Amygdala (tissue), 56 donors: ENCODE data around the gene DCPS.
"Not testable (repeated sequence)": the region's sequence is repeated elsewhere in the genome, so short reads cannot be mapped to it uniquely, and the experiment has no call there.

Source experiments
- DNase-seq, 56 donors: peaks; one replicate each; lab custom pipeline; 2025; lab: John Stamatoyannopoulos, UW

DCPS gene

DNA sequence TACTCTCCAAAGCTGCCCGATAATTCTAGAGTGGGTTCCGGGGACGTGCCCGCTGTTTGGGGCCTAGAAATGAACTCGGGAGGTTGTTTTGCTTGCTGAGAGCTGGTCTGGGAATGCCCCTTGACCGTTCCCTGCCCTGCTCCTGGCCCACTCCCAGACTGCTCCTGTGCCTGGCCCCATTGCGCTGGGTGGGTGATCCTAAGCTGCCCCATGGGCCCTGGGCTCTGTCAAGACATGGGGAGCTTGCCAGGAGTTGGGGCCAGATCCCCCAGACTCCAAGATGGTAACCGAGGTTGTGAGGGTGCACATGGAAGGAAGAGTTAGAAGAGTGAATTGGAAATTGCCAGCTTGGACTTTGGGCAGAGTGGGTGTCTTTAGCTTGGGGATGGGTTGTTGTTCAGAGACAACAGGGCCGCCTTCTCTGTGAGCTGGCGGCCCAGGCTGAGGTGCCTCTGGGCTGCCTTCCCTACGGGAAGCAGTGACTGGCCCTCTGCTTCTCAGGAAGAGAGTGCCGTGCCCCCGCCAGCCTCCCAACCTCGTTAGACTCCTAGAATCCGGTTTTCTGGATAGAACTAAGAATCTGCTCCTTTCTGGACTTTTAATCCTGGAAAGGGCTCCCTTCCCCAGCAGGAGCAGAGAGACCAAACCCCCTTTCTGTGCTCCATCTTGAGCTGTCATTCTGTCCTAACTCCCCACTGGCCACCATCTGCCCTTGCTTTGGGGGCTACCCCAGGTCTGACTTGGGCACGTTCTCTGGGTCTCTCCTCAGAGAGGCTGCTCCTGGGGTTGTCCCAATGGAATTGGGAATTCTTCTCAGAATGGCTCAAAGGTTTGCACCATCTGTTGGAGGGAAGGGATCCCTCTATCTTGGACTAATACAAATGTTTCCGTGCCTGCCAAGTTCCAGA is 53.4 kb downstream of the DCPS start:
- DNase-seq, result no peak

DNA sequence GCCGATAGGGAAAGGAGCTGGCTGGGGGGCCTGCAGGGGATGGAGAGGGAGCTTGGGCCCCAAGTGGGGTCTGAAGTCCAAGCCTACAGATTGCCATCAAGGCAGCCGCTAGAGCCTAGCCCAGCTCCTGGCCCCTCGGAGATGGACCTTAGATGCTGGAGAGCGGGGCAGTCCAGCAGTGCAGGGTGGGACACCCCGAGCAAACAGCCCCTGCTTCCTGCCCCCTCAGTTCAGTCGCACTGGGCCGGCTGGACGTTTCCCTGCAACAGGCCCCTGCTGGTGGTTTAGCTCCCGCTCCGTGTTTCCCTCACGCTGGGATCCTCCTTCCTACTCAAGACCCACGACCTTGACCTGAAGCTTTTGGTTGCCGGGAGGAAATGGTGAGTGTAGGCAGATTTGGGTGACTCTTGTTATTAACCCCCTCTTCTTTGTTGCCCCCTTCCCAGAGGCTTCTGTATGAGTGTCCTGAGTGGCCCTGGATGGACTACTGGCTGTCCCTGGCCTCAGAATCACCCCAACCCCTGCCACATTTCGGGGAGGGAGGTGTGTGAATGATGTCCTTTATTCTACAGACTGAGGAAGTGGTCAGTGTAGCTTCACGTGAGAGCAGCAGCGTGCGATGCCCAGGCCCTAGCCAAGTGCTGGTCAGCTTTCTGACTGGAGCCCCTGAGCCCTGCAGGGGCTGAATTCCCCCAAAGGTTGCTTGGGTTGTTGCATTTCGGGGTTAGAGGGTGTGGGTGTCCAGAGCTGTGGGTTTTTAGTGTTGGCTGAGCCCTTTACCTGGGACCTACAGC is 54.3 kb downstream of the DCPS start:
- no peak for DNase-seq

DNA sequence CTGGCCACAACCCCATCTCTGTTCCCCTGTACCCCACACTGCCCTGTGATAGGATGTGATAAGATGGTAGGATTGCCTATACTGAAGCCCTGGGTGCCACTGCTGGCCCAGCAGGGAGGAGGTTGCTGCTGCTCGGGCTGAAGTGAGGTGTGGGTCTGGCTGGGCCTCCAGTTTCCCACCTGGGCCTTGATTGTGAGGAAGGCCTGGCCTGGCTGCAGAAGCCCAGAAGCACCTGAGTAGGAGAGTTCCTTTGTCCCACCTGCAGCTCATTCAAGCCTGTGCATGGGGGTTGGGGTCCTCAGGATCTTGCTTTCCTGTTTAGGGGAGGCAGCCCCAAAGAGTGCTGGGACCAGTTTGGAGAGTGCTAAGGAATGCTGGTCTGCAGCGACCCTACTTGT is 54.9 kb downstream of the DCPS start:
- no peak for DNase-seq

DNA sequence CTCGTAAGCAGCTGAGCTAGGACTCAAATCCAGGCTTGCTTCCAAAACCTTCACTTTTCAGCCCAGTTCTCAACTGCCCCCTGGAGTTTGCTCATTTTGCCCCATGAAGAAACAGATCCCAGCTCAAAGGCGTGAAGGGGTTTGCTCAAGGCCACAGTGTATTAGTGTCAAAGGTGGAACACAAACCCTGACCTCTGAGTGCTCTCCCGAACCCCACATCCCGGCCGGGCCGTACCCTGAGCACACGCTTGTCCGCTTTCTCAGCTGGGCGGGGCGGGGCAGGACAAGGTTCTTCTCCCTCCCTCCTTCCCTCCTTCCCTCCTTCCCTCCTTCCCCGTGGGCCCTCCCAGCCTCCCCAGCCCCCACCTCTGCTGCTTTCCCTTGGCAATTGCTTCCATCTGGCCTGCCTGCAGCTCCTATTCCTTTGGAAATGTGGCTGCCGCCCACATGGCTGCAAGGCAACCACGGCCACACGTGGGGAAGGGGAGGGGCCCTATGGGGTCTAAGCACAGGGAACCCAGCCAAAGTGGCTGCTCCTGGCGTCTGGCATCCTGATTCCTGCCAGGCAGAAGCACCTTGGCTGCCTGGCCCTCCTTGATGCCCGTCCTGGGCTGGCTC is 55.7 kb downstream of the DCPS start:
- peak in 46 of 56 donors; percentile 23 to 83 (median 63) for DNase-seq

DNA sequence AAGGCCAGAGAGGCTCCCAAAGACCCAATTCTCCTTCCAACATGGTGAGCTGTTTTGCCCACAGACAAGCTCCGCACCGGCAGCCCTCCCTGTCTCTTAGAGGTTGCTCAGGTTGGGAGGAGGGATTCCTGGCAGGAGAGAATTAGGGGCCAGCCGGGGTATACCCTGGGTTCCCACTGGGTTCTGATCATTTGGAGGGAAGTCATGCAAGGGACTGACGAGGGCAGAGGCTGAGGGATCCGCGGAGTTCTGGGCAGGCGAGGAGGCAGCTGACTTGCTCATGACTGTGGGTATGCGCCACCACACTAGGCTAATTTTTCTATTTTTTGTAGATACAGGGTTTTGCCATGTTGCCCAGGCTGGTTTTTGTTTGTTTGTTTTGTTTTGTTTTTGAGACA is 56.2 kb downstream of the DCPS start:
- DNase-seq, result peak in 3 of 56 donors; percentile 53 to 62 (median 59)

DNA sequence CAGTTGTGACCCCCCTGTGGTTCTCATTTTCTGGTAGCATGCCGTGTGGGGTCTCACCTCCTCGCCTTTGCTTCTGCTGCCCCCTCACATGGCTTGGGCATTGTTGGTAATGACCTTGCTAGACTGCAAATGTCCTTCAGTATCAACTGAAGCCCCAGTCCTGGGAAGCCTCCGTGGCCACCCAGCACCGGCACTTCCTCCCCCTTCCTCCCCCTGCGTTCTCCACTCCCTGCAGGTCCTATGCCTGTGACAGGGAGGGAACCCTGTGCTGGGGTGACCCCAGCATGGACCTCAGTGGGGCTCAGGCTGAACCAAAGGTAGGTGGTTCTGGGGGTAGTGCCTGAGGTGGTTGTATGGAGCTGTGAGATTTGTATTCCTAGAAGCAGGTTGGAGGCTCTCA is 57.5 kb downstream of the DCPS start:
- DNase-seq, result no peak

DNA sequence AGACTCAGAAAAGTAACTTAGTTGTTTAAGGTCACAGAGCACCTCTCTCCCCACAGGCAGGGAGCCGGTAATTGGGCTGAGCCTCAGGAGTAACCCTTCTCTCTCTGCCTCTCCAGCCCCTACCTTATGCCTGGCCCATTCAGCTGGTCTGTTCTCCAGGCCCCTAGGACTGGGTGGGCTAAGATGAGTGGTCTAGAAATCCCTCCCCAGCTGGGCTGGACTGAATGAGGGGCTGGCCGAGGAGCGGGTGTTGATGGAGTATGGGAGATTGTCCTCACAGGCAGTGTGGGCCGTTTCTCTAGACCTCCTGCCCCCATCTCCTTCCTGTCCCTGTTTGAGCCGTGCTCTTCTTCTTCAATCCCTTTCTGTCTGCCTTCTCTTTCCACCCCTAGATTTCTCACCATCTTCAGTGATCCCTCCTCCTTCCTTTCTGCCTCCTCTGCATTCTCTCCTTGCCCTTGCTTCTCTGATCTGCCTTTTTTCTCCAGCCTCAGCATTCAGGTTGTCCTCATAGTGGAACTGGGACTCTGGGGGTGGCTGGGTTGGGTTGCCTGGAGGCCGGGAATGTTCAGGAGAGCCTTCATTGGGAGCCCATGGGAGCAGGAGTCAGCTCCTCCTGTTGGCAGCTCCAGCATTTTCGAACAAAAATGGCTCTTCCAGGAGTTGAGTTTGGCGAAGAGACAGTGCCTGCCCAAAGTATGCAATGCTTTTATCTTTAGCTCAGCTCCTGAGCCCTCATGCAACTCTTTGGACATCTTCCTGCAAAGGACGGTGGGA is 59.2 kb downstream of the DCPS start:
- no peak for DNase-seq

DNA sequence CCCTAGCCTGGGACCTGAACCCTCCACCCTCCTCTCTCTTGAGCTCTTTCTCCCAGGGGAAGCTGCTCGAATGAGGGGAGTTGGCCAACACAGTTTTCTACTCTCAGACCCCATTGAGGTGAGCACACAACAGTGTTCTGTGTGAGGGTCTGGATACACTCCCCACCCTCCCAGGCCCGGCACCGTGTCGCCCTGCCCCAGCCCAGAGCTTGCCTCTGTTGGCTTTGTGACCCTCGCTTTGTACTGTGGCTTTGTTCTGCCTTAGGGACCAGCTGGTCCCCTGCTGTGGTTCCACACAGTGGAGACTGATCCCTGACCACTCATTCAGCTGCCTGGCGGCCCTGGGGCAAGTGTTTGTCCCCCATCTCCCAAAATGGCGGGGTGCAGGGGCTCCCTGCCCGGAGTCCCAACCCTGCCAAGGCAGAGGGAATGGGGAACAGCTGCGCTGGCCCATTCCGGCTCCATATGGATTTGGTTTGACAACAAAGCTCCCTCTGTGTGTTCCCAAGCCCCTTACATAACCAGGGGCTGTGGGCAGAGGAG is 59.9 kb downstream of the DCPS start:
- peak in 52 of 56 donors; percentile 22 to 87 (median 68) for DNase-seq

DNA sequence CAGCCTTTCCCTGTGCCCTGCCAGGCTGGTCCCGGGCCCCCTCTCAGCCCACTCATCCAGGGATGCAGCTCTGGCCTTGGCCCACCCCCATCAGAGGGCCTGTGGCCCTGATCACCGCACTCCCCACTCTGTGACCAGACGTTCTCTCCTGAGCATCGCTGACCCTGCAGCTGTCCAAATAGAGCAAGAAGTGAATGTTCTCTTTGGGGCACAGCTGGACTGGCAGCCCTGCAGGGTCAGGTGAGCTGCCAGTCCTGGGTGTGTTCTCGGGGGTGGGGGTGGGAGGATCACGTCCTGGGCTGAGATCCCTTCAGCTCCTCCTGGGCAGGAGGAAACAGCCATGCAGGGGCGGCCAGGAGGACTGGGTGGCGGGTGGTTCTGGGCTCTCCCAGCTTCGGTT is 60.9 kb downstream of the DCPS start:
- DNase-seq, result not testable (repeated sequence)

DNA sequence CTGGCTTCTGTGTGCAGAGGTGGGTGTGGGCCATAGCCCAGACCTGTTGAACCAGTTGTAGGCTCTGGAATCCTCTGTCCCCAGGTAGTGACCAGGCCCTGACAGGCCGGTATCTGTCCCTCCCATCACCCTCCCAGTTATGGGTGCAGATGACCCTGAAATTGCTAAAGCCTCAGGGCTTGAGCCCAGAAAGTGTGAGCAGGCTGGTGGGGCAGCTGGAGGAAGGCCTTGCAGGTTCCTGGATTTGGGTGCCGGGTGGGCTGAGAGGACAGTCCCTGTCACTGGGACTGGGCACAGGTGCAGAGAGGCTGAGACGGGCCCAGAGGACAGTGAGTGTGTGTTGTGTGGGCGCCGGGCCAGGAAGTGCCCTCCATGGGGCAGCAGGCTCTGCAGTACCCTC is 61.6 kb downstream of the DCPS start:
- not testable (repeated sequence) for DNase-seq

DNA sequence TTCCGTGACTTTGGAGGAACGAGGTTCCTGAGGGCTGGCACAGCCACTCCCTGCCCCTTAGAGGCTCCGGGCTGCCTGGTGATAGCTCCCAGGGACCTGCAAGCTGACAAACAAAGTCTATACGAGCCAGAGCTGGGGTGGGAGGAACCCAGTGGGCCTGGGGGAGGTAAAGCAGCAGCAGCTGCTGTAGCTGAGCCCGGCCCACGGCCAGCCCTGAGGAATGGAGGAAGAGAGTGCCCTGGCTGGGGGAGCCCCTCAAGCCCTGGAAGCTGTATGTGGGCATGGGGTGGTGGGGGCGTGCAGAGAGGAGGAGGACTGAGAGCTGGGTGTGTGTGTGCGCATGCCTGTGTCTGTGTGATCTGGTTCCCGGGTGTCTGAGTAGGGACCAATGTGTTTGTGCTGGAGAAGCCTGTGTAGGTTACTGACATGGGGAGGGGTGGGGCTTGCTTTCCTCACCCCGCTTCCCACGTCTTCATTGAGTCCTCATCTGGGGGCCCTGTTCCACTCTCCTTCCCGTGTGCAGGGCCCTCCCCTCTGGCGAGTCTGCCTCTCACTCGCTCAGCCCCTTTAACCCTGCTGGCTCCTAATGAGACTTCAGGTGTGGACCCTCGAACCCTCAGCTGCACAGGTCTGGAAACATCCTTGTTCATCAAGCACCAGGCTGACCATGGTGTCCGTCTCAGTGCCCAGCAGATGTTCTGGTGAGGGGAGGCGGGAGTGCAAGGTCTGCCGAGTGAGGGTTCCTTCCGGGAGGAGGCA is 62.4 kb downstream of the DCPS start:
- DNase-seq, result peak in 4 of 56 donors; percentile 24 to 43 (median 32)

DNA sequence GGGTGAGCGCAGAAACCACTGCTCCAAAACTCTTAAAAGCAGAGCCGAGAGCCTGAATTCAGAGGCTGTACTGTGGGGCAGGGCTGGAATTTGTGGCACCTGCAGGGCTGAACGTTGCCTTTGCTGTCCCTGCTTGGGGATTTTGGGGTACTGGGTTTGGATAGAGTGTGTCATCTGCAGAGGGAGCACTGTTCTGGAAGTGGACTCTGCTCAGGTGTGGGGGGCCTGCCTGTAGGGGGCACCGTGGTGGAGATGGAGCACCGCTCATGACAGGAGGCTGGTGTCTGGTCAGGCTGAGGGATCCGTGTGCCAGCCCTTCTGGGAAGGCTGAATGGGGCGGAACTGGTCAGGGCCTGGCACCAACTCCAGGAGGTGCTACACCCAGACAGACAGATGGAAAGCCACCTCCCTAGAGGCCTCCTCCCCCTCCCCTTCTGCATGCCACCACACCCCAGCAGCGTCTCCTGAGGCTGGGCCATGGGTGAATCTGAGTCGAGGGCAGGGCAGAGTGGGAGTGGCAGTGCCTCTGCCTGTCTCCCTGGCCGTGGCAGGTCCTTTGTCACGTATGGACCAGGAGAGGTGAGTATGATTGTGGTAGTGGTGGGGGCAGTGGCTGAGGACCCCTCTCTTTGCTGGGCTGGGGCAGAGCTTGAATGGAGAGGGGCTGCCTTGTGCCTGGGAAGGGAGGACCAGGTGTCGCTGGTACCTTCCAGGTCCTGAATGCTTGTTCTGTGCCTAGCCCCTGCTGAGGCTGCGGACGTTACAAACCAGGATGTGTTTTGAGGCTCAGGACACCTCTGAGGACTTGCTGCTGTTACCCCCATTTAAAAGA is 63.2 kb downstream of the DCPS start:
- not testable (repeated sequence) for DNase-seq

DNA sequence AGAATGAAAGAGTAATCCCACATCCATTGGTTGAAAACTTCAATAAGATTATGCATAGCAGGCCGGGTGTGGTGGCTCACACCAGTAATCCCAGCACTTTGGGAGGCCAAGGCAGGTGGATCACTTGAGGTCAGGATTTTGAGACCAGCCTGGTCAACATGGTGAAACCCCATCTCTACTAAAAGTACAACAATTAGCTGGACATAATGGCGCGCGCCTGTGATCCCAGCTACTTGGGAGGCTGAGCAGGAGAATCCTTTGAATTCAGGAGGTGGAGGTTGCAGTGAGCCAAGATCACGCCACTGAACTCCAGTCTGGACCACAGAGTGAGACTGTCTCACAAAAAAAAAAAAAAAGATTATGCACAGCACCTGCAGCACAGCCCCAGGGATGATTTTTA is 63.9 kb downstream of the DCPS start:
- not testable (repeated sequence) for DNase-seq

DNA sequence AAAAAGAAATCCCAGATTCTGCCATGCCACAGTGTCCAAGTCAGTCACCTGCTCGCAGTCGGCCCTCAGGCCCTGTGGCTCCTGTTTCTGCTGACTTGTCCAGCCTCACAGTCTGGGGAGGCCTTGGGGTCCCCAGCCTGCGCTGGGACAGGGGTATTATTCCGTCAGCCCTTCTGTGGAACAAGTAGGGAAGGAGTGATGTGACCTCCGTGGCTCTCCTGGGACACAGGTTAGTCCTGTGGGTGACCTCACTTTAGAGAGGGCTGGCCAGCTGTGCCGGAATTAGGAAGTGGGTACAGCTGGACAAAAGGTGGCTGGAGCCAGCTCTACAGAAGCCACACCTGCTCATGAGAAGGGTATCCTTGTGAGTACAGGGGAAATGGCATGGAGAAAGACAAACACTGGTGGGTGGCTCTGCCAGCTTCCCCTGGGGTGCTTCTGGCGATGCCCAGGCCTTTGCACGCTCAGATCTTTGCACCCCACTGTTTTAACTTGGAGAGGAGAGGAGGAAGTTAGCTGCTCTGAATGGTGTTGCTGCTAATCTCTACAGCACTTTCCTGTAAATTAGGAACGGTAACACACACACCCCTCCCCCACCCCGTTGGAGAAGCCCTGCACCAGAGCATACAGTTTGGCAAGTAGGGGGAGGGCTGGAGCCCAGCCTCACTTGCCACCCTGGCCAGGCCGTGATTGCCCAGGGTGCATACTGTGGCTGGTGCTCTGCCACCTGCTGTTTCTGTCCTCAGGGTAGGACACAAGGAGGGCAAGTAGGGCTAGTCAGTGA is 64.7 kb downstream of the DCPS start:
- not testable (repeated sequence) for DNase-seq

DNA sequence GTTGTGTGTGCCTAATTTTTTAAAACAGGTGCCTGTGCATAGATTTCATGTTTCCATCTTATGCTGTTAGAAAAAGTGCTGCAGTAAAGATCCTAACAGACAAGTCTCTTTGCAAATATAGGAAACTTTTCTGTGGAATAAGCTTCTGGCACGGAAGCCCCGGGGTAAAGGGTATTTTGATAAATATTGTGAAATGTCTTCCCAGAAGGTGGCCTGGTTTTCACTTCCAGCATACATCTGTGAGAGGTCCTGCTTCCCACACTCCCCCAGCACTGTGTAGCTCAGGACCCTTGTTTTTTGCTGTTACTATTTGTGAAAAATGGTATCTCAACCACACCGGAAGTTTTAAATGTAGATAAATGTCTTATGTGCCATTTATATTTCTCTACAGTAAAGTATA is 66.2 kb downstream of the DCPS start:
- no peak for DNase-seq

DNA sequence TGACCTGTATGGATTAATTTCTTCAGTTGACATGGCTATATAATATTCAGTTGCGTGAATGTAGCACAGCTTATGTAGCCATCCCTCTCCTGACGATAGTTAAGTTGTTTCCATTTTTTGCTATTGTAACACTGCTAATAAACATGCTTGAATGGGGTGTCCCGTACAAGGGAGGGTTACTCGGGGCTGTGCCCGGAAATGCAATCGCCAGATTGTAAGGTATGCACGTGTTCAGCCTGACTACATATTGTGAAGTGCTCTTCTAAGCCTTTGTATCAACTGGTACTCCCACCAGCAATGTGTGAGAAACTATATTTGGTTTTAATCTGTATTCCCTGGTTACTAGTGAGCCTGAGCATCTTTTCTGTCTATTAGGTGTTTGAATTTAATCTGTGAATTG is 67.7 kb downstream of the DCPS start:
- no peak for DNase-seq

DNA sequence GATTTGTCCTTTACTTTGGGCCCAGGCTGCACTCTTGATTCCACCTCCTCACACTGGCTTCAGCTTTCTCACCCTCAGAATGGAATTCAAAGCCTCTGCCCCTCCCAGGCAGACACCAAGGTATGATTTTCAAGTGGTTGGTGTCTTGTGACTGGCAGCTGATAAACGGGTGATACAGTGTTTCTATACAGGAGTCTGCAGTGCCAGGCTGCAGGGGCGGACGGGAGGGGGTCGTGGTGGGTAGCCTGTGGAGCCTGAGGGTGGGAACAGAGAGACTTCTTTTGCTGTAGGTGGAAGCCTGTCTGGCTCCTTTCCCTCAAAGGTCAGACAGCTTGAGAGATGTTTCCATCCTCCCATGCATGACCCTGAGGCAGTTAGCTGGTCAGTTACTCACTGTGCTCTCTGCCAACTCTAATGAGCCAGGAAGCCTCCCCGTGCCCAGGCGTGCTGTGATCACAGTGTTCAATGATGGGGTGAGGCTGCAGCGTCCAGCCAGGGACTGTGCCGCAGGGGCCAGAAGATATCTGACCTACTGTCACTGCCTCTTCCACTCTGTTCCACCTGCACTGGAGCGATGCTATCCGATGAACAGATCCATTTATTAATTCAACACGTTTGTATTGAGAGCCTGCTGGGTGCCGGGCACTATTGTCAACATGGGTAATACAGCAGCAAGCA is 69.7 kb downstream of the DCPS start:
- DNase-seq, result peak in 1 of 56 donors; percentile 27
